ENCODE data around the gene SLC6A2. TPM values are rescaled to one million over a fixed set of nuclear protein-coding genes. Genes with fewer than 3 reads are reported as not detected.

Gene SLC6A2
- total RNA-seq, 2 experiments from 2014 or later = not detected

- no peaks in the 10 kb centered on the region for H3K9me3 ChIP-seq (ENCODE audit: low read length)
- no peaks in the 10 kb centered on the region for H3K9me2 ChIP-seq (ENCODE audit: insufficient read depth, low read length)
- no peak overlapping the region for H3K4me2 ChIP-seq (ENCODE audit: low read length)
- H2AFZ ChIP-seq (ENCODE audit: low read length) = no peak overlapping the region
- no peaks in the 10 kb centered on the region for H3K36me3 ChIP-seq (ENCODE audit: insufficient read depth, low read length)
- no peaks in the 10 kb centered on the region for H3K4me1 ChIP-seq (ENCODE audit: insufficient read depth, low read length, poor library complexity, severe bottlenecking)
- TF ChIP-seq EZH2phosphoT487 (IDR thresholded peaks at IDR 0.05; ENCODE audit: borderline replicate concordance, low read depth, low read length) = no peak
- TF ChIP-seq CTCF (conservative IDR thresholded peaks at IDR 0.05; ENCODE audit: low read length) = no peak
- BruUV-seq (replicated peaks) = no TSS peak
- DNase-seq (ENCODE audit: low spot score) = no peak
- ChIA-PET POLR2A (no interaction called here), CTCF (ENCODE audit: unreplicated experiment) (no interaction called here)
- H3K79me2 ChIP-seq (ENCODE audit: insufficient read depth, low read depth, low read length) = no peaks in the 10 kb centered on the region
- intact Hi-C loops (cut with micrococcal nuclease; ENCODE audit: unreplicated experiment) = no loop called here
- no peaks in the 10 kb centered on the region for H4K20me1 ChIP-seq (ENCODE audit: insufficient read depth, low read length)
- H3K27ac ChIP-seq (ENCODE audit: low read depth, low read length, poor library complexity, severe bottlenecking) = no peak overlapping the region
- H3K4me3 ChIP-seq (ENCODE audit: low read depth, low read length, poor library complexity, severe bottlenecking) = no peak overlapping the region
Measured at GRCh38 chr16:55643161-55643970, 12.4 kb upstream of the SLC6A2 start.

- CTCF ChIA-PET (ENCODE audit: unreplicated experiment) = no interaction called here
- no peaks in the 10 kb centered on the region for H3K9me2 ChIP-seq (ENCODE audit: insufficient read depth, low read length)
- no peak for TF ChIP-seq EZH2phosphoT487 (IDR thresholded peaks at IDR 0.05; ENCODE audit: borderline replicate concordance, low read depth, low read length)
- no peak for TF ChIP-seq CTCF (conservative IDR thresholded peaks at IDR 0.05; ENCODE audit: low read length)
- H3K4me1 ChIP-seq (ENCODE audit: insufficient read depth, low read length, poor library complexity, severe bottlenecking) = no peaks in the 10 kb centered on the region
- H3K9me3 ChIP-seq (ENCODE audit: low read length) = no peaks in the 10 kb centered on the region
- no peak overlapping the region for H3K27ac ChIP-seq (ENCODE audit: low read depth, low read length, poor library complexity, severe bottlenecking)
- no peak overlapping the region for H2AFZ ChIP-seq (ENCODE audit: low read length)
- POLR2A ChIA-PET = no interaction called here
- no peaks in the 10 kb centered on the region for H4K20me1 ChIP-seq (ENCODE audit: insufficient read depth, low read length)
- H3K36me3 ChIP-seq (ENCODE audit: insufficient read depth, low read length) = no peaks in the 10 kb centered on the region
- no peaks in the 10 kb centered on the region for H3K79me2 ChIP-seq (ENCODE audit: insufficient read depth, low read depth, low read length)
- intact Hi-C loops (cut with micrococcal nuclease; ENCODE audit: unreplicated experiment) = no loop called here
- BruUV-seq (replicated peaks) = no TSS peak
- no peak for DNase-seq (ENCODE audit: low spot score)
- no peak overlapping the region for H3K4me2 ChIP-seq (ENCODE audit: low read length)
- H3K4me3 ChIP-seq (ENCODE audit: low read depth, low read length, poor library complexity, severe bottlenecking) = no peak overlapping the region
Measured at GRCh38 chr16:55645986-55646385, 9.8 kb upstream of the SLC6A2 start.

- TF ChIP-seq EZH2phosphoT487 (IDR thresholded peaks at IDR 0.05; ENCODE audit: borderline replicate concordance, low read depth, low read length) (no peak), CTCF (conservative IDR thresholded peaks at IDR 0.05; ENCODE audit: low read length) (no peak)
- CTCF ChIA-PET (ENCODE audit: unreplicated experiment) = interaction anchor here (0.6 kb wide), 1 partner anchor 221 kb away, joined by 3 read pairs; no protein-coding TSS in a partner anchor
- Histone ChIP-seq H3K27ac (ENCODE audit: low read depth, low read length, poor library complexity, severe bottlenecking) (no peak overlapping the region), H4K20me1 (ENCODE audit: insufficient read depth, low read length) (no peaks in the 10 kb centered on the region), H3K9me2 (ENCODE audit: insufficient read depth, low read length) (no peaks in the 10 kb centered on the region), H3K4me1 (ENCODE audit: insufficient read depth, low read length, poor library complexity, severe bottlenecking) (no peaks in the 10 kb centered on the region), H3K79me2 (ENCODE audit: insufficient read depth, low read depth, low read length) (no peaks in the 10 kb centered on the region), H2AFZ (ENCODE audit: low read length) (no peak overlapping the region), H3K36me3 (ENCODE audit: insufficient read depth, low read length) (no peaks in the 10 kb centered on the region), H3K4me3 (ENCODE audit: low read depth, low read length, poor library complexity, severe bottlenecking) (no peak overlapping the region), H3K9me3 (ENCODE audit: low read length) (no peaks in the 10 kb centered on the region), H3K4me2 (ENCODE audit: low read length) (no peak overlapping the region)
- no TSS peak for BruUV-seq (replicated peaks)
- DNase-seq (ENCODE audit: low spot score) = no peak
- POLR2A ChIA-PET = no interaction called here
- intact Hi-C loops (cut with micrococcal nuclease; ENCODE audit: unreplicated experiment) = no loop called here
Measured at GRCh38 chr16:55647343-55647742, 8.4 kb upstream of the SLC6A2 start.
